ENCODE measurements around the gene DPF3. TPM values are rescaled to one million over a fixed set of nuclear protein-coding genes. Genes with fewer than 3 reads are reported as not detected.

The DPF3 gene
- total and polyA plus RNA-seq, 2 donors (not counting 1 experiment from before 2014, with no cell fraction given), result 7.6 to 13.7 TPM

DNA sequence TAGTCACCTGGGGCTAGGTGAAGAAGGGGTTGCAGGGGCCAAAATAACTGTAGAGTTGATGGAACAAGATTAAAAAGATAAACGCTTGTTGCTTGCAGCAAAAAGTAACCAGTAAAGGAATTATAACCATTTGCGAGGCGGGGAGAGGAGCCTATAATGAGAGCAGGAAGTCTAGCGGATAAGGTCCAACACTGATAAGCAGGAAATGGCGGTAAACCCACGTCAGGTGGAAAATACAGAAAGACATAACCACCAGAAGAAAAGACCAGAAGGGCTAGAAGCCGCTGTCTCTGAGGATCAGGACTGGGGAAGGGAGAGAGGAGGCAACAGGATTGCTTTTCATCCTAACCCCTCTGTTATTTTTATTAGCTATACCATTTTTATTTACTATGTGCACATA, 303.3 kb downstream of the DPF3 start:
- H4K20me1 ChIP-seq (ENCODE audit: control insufficient read depth, extremely low read depth, insufficient read depth, low read length), result no peaks in the 10 kb centered on the region
- H2AFZ ChIP-seq (ENCODE audit: low read length), result no peak overlapping the region
- H3K4me3 ChIP-seq (replicated peaks in 1 of 4; ENCODE audit: control extremely low read depth in 1 of 4, insufficient read depth in 1 of 4, low read depth in 3 of 4, low read length in 4 of 4), result no peak overlapping the region
- DNase-seq (ENCODE audit: low read depth in 2 of 2), result no peak
- no peak overlapping the region for H3K9ac ChIP-seq (ENCODE audit: insufficient read depth, low read length)
- H3K4me2 ChIP-seq (ENCODE audit: extremely low read depth, insufficient read depth, low read length), result no peak overlapping the region
- no peaks in the 10 kb centered on the region for H3K9me3 ChIP-seq (ENCODE audit: control insufficient read depth, insufficient read depth, low read depth, low read length)
- no peaks in the 10 kb centered on the region for H3K4me1 ChIP-seq (ENCODE audit: control insufficient read depth, extremely low read depth, insufficient read depth, low read length)
- no peaks in the 10 kb centered on the region for H3K79me2 ChIP-seq (ENCODE audit: control insufficient read depth, insufficient read depth, low read length)
- H3K27ac ChIP-seq (ENCODE audit: insufficient read depth, low read length), result no peak overlapping the region
- TF ChIP-seq, protein P1, sequence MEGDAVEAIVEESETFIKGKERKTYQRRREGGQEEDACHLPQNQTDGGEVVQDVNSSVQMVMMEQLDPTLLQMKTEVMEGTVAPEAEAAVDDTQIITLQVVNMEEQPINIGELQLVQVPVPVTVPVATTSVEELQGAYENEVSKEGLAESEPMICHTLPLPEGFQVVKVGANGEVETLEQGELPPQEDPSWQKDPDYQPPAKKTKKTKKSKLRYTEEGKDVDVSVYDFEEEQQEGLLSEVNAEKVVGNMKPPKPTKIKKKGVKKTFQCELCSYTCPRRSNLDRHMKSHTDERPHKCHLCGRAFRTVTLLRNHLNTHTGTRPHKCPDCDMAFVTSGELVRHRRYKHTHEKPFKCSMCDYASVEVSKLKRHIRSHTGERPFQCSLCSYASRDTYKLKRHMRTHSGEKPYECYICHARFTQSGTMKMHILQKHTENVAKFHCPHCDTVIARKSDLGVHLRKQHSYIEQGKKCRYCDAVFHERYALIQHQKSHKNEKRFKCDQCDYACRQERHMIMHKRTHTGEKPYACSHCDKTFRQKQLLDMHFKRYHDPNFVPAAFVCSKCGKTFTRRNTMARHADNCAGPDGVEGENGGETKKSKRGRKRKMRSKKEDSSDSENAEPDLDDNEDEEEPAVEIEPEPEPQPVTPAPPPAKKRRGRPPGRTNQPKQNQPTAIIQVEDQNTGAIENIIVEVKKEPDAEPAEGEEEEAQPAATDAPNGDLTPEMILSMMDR (conservative IDR thresholded peaks at IDR 0.05 in 1 of 2, IDR thresholded peaks at IDR 0.05 in 1 of 2; ENCODE audit: low read depth in 1 of 2, low read length in 2 of 2), result no peak
- no peak for TF ChIP-seq EZH2 (IDR thresholded peaks at IDR 0.05; ENCODE audit: low read length, missing control alignments)
- H3K27me3 ChIP-seq (ENCODE audit: control insufficient read depth, insufficient read depth, low read length), result no peaks in the 10 kb centered on the region
- H3K36me3 ChIP-seq (ENCODE audit: control insufficient read depth, insufficient read depth, low read length), result no peaks in the 10 kb centered on the region

GRCh38 chr14:72589652-72590051, 304.2 kb downstream of the DPF3 start:
- DNase-seq (ENCODE audit: low read depth in 2 of 2), result no peak
- TF ChIP-seq, protein P1 (conservative IDR thresholded peaks at IDR 0.05 in 1 of 2, IDR thresholded peaks at IDR 0.05 in 1 of 2; ENCODE audit: low read depth in 1 of 2, low read length in 2 of 2), result no peak
- TF ChIP-seq EZH2 (IDR thresholded peaks at IDR 0.05; ENCODE audit: low read length, missing control alignments), result no peak
- Histone ChIP-seq H3K4me2 (ENCODE audit: extremely low read depth, insufficient read depth, low read length) (no peak overlapping the region), H3K27ac (ENCODE audit: insufficient read depth, low read length) (no peak overlapping the region), H4K20me1 (ENCODE audit: control insufficient read depth, extremely low read depth, insufficient read depth, low read length) (no peaks in the 10 kb centered on the region), H3K79me2 (ENCODE audit: control insufficient read depth, insufficient read depth, low read length) (no peaks in the 10 kb centered on the region), H3K4me1 (ENCODE audit: control insufficient read depth, extremely low read depth, insufficient read depth, low read length) (no peaks in the 10 kb centered on the region), H3K9ac (ENCODE audit: insufficient read depth, low read length) (no peak overlapping the region), H2AFZ (ENCODE audit: low read length) (no peak overlapping the region), H3K27me3 (ENCODE audit: control insufficient read depth, insufficient read depth, low read length) (no peaks in the 10 kb centered on the region), H3K9me3 (ENCODE audit: control insufficient read depth, insufficient read depth, low read depth, low read length) (no peaks in the 10 kb centered on the region), H3K4me3 (replicated peaks in 1 of 4; ENCODE audit: control extremely low read depth in 1 of 4, insufficient read depth in 1 of 4, low read depth in 3 of 4, low read length in 4 of 4) (no peak overlapping the region), H3K36me3 (ENCODE audit: control insufficient read depth, insufficient read depth, low read length) (no peaks in the 10 kb centered on the region)

DNA sequence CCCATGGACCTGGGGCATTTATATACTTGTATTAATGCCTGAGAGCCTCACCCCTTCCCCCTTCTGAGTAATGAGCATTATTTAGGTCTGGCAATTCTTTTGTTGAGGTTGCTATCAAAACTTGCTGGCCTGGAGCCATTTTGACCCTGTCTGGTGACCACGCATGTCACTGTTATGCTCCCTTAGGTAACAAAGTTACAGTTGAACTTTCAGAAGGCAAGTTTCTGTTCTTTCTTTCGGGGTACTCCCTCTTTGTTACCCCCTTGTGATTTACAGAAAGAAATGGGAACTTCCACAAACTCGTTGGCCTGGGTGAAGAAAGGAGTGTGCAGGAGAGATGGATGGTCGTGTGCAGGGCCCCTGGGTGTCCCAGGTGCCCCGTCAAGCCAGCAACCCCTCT, 305.4 kb downstream of the DPF3 start:
- no peak overlapping the region for H2AFZ ChIP-seq (ENCODE audit: low read length)
- H3K4me1 ChIP-seq (ENCODE audit: control insufficient read depth, extremely low read depth, insufficient read depth, low read length), result no peaks in the 10 kb centered on the region
- H3K79me2 ChIP-seq (ENCODE audit: control insufficient read depth, insufficient read depth, low read length), result no peaks in the 10 kb centered on the region
- H3K9me3 ChIP-seq (ENCODE audit: control insufficient read depth, insufficient read depth, low read depth, low read length), result no peaks in the 10 kb centered on the region
- H3K27me3 ChIP-seq (ENCODE audit: control insufficient read depth, insufficient read depth, low read length), result no peaks in the 10 kb centered on the region
- no peaks in the 10 kb centered on the region for H3K36me3 ChIP-seq (ENCODE audit: control insufficient read depth, insufficient read depth, low read length)
- no peak overlapping the region for H3K4me3 ChIP-seq (replicated peaks in 1 of 4; ENCODE audit: control extremely low read depth in 1 of 4, insufficient read depth in 1 of 4, low read depth in 3 of 4, low read length in 4 of 4)
- no peak for TF ChIP-seq EZH2 (IDR thresholded peaks at IDR 0.05; ENCODE audit: low read length, missing control alignments)
- TF ChIP-seq, protein P1 (conservative IDR thresholded peaks at IDR 0.05 in 1 of 2, IDR thresholded peaks at IDR 0.05 in 1 of 2; ENCODE audit: low read depth in 1 of 2, low read length in 2 of 2), result no peak
- DNase-seq (ENCODE audit: low read depth in 2 of 2), result no peak
- H3K9ac ChIP-seq (ENCODE audit: insufficient read depth, low read length), result no peak overlapping the region
- no peaks in the 10 kb centered on the region for H4K20me1 ChIP-seq (ENCODE audit: control insufficient read depth, extremely low read depth, insufficient read depth, low read length)
- H3K4me2 ChIP-seq (ENCODE audit: extremely low read depth, insufficient read depth, low read length), result no peak overlapping the region
- H3K27ac ChIP-seq (ENCODE audit: insufficient read depth, low read length), result no peak overlapping the region

All from fibroblast of lung (primary cell).